Left colon (tissue), 2 donors: ENCODE measurements around the gene VAC14. TPM values are rescaled to one million over a fixed set of nuclear protein-coding genes. Genes with fewer than 3 reads are reported as not detected.

Experiments used
- ATAC-seq: fragments of 200-7000 bp; cut with Tn5 transposase; one replicate; pipeline ENCODE4 v1.9.1; 2020; ENCODE audit warnings: mild to moderate bottlenecking, moderate library complexity
- DNase-seq, 2 donors: peaks; one replicate each; pipeline ENCODE4 v3.0.0-alpha.2; 2020
- intact Hi-C, 2 donors: fragments of 100-400 bp; cut with DNase I in 1 of 2; cut with micrococcal nuclease in 1 of 2; formaldehyde crosslinking; loops; one replicate each; pipeline versions ENCODE4 v1.11.2 to v1.14.0; 2022; cut with DNase I, micrococcal nuclease
- total RNA-seq, 2 donors: library from RNA; stranded (reverse); fragmentation: NEBNext Ultra II Directional; extraction: Animal tissue kit (Norgen Biotek cat#: 25700); gene quantifications; one replicate each; pipeline ENCODE4 v1.2.1, GENCODE V29; 2021
- donor health status: DM: no; HTN: no; CAD: no.
- donor health status: DM: yes; HTN: yes; CAD: no.

VAC14 gene
- total RNA-seq, 2 donors from 2014 or later: 26.9 to 32.1 TPM

- intact Hi-C loops: no loop called here
- ATAC-seq (no peak), DNase-seq (no peak)
Measured at GRCh38 chr16:70736465-70737376, 64.2 kb downstream of the VAC14 start.

- no peak for ATAC-seq
- no peak for DNase-seq
- intact Hi-C loops: no loop called here
Measured at GRCh38 chr16:70735141-70735979, 65.6 kb downstream of the VAC14 start.

DNA sequence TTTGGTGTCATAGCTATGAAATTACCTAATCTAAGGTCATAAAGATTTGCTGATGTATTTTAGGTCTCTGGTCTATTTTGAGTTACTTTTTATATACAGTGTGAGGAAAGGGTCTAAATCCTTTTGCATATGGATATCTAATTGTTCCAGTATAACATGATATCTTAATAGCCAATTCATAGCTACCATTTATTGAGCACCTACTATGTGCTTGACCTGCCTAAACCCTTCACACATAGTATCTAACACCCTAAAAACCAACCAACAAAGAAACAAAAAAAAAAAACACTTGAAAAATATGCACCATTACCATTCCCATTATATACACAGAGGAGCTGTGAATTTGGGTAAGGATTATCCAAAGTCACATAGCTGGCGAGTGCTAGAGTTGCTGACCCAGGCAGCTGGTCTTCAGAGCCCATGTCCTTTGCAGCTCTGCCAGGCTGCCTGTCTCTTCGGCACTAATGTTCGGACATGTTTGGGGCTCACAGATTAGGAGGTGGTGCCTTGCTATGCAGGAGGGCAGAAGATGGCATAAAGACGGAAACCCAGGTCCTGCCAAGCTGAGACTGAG lies 66.3 kb downstream of the VAC14 start:
- intact Hi-C loops: no loop called here
- ATAC-seq: no peak
- DNase-seq: no peak

- intact Hi-C loops: no loop called here
- DNase-seq (no peak), ATAC-seq (no peak)
Measured at GRCh38 chr16:70730944-70731343, 70.0 kb downstream of the VAC14 start.

- ATAC-seq (no peak), DNase-seq (no peak)
- intact Hi-C loops: no loop called here
Measured at GRCh38 chr16:70730031-70730430, 70.9 kb downstream of the VAC14 start.

GRCh38 chr16:70729292-70729691 lies 71.7 kb downstream of the VAC14 start:
- intact Hi-C loops: no loop called here
- ATAC-seq: no peak

GRCh38 chr16:70728150-70728549 lies 72.8 kb downstream of the VAC14 start:
- intact Hi-C loops: no loop called here
- ATAC-seq (no peak), DNase-seq (no peak)

More at GRCh38 chr16:70729292-70729691, 71.7 kb downstream of the VAC14 start:
- no peak for DNase-seq

- no peak for DNase-seq
Measured at GRCh38 chr16:70726892-70727361, 74.0 kb downstream of the VAC14 start.

DNA sequence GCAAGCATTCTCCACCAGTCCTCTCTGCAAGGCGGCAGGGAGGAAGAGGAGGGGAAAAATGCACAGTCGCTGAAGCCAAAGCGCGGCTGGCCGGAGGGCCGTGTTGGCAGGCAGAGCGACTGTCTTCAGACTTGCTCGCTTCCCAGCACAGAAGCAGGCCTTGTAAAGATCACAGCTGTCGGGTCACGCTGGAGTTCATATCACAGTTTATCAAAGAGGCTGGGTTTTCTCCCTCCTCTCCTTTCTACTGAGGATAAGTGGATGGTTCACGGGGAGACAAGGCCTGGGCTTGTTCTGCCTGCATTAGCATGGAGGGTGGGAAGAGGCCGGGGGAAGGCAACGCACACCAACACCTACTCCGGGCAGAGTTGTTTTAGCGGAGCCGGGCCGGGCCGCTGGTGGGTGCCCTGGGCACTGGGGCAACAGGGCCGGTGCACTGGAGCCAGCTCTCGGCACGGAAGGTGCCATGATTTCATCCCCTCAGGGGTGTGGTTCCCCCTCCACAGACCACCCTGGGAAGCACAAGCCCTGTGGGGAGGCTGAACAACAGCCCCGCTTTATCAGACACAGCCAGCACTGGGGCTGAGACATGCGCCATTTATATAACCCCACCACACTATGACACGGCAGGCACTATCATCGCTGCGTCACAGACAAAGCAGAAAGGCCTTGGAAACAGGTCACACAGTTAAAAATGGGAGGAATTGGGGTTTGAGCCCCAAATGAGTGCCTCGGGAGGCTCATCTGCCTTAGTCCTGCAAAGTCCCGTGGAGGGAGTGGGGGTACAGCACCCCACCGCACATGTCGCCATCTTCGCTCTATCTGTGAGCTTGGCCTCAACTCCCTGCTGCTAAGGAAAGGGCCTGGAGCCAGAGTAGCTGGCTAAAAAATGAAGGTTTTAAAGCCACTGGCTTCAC lies 74.8 kb downstream of the VAC14 start:
- peak; percentile 32 to 65 for DNase-seq
- ATAC-seq: peak; percentile 28
- intact Hi-C loops: no loop called here

More at GRCh38 chr16:70726892-70727361, 74.0 kb downstream of the VAC14 start:
- no peak for ATAC-seq
- intact Hi-C loops: no loop called here

DNA sequence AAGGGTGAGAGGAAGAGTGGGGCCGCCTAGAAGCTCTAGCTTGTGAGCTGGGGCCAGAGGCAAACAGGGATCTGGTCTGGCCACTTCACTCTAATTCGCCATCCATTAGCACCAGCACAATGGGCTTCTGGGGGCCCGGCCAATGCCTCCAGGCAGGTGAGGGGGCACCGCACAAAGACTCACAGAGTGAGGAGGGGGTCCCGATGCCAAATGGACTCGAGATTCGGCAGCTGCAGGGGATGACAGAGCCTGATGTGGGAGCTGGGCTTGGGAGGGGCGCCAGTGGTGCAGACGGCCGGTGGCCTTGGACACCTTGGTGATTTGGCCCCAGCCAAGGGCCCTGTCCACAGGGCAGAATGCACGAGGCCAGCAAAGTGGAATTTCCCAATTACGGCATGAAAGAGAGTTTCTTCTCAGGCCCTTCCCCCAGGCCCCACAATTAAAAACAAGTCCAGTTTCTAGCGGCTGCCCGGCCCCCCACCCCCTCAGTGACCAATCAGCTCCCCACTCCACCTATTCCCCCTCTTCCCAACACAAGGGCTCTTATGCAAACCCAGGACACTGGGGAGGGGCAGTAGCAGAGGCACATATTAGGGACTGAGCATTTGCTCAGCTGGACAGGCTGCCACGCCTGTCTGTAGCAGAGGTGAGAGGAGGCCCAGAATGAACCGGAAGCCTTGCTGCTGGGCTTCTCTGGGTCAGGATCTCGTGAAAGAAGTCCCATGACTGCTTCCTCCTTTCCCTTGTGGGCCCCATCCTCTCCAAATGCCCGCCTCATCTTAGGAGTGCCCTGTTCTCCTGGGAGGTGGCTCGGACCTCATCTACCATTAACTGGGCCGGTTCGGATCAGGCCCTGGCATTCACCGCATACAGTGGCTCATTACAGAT lies 75.7 kb downstream of the VAC14 start:
- ATAC-seq (peak; percentile 29), DNase-seq (no peak)
- intact Hi-C loops: no loop called here

DNA sequence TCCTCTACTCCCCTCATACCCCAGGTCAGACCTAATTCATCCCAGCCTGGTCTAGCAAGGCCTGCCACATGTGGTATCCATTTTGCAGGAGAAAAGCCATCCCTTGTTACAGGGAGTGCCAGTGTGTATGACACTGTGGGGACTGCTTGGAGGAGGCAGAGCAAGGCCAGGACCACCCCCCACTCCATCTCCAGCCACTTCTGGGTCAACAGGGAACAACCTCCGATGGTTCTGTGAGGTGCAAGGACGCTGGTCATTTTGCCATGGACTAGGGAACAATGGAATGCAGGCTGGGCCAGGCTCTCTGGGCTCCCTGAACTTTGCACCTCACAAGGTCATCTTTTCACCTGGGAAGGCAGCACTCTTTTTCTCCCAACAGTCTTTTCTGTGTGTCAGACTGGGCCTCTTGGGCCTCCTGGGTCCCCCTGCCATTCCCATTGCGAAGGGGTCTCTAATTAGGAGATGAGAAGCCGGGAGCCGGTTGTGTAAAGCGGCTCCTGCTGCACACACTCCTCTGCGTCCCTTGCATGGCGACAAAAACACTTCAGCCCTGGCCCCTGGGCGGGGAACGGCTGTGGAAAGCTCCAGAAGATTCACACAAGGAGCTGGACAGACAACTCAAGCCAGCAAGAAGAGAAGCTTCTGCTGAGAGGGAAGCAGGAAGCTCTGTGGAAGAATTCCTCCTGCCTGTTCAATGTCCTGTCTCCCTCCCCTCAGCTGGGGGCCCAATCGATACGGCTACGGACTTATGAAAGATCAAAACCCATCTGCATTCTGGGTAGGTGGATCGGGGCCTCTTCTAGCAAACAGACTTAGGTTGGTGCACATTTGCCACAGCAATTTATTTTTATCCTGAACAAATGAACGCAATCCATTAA lies 76.6 kb downstream of the VAC14 start:
- intact Hi-C loops: no loop called here
- ATAC-seq (no peak), DNase-seq (no peak)

- intact Hi-C loops: no loop called here
- ATAC-seq: no peak
- no peak for DNase-seq
Measured at GRCh38 chr16:70723740-70724145, 77.2 kb downstream of the VAC14 start.

DNA sequence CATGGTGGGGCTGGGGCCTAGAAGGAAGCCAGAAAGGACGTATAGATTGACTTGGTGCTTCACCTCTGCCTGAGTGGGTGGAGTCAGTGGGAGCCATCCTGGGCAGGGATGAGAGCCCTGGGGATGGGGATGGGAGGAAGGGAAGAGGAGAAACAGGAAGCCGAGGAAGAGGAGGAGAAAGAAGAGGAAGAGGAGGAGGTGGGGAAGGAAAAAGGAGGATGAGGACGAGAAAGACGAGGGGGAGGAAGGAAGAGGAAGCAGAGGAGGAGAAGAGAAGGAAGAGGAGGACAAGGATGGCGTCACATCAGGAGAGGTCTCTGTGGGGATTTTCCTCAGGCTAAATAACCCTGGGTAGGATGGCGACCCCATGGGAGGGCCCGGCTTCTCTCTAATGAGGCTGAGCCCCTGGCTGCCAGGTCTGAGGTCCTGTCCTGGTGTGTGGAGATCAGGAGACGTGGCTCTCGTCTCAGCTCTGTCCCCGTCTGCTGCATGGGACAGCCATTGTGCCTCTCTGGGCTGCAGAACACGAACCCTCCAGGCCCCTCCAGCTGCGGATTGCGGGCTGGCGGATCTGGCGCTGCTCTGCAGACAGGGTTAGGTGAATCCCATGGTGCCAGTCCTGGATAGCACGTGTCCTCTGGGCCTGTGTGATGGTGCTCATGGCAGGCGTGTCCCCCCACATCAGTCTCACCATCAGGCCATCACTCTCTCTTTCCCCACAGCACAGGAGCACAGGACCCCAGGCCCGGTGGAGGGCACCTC lies 79.6 kb downstream of the VAC14 start:
- DNase-seq: no peak
- ATAC-seq: no peak
- intact Hi-C loops: no loop called here

GRCh38 chr16:70720425-70721201 lies 80.3 kb downstream of the VAC14 start:
- intact Hi-C loops: no loop called here
- no peak for ATAC-seq
- no peak for DNase-seq

- intact Hi-C loops: no loop called here
- no peak for ATAC-seq
- DNase-seq: no peak
Measured at GRCh38 chr16:70717065-70717464, 83.9 kb downstream of the VAC14 start.
